PC-3 (cell line): ENCODE results near the gene SPRED1. TPM values are rescaled to one million over a fixed set of nuclear protein-coding genes. Genes with fewer than 3 reads are reported as not detected.
A peak's percentile ranks its signal among the peaks of the same experiment; 100 is the strongest.

ENCODE experiments used
- ATAC-seq: fragments of 200-7000 bp; cut with Tn5 transposase; 2 replicates; pipeline ENCODE4 v1.9.1; 2020; ENCODE audit warnings: mild to moderate bottlenecking, moderate library complexity
- BruUV-seq: library from RNA; stranded (reverse); fragments of 400-500 nt; replicated peaks from 2 replicates; lab custom pipeline; 2021; lab: Mats Ljungman, UMichigan
- CTCF ChIA-PET: fragments of 300-600 bp; sonication (Branson Sonifier 250); formaldehyde crosslinking; loops from one replicate; lab custom pipeline; 2022; ENCODE audit warnings: antibody characterized with exemption; lab: Charles Lee
- POLR2A ChIA-PET: fragments of 300-600 bp; sonication (Branson Sonifier 250); formaldehyde crosslinking; loops from one replicate; lab custom pipeline; 2022; ENCODE audit warnings: antibody characterized with exemption; ENCODE audit not compliant: unreplicated experiment; lab: Charles Lee
- DNase-seq: peaks from one replicate; pipeline ENCODE4 v3.0.0-alpha.2; 2015
- H2AFZ ChIP-seq: fragments of 300-600 bp; sonication (generic); 2 replicates; pipeline ENCODE4 v1.6.0; 2016; ENCODE audit warnings: antibody characterized with exemption, low read length
- H3F3A ChIP-seq: fragments of 300-600 bp; sonication (generic); one replicate; pipeline ENCODE4 v1.6.0; 2017; ENCODE audit warnings: antibody characterized with exemption, low read length, control low read depth, mild to moderate bottlenecking; ENCODE audit not compliant: unreplicated experiment
- H3K27ac ChIP-seq: fragments of 300-600 bp; sonication (generic); 2 replicates; pipeline ENCODE4 v1.5.1; 2016; ENCODE audit warnings: mild to moderate bottlenecking, low read length
- H3K27me3 ChIP-seq: fragments of 300-600 bp; sonication (generic); 2 replicates; pipeline ENCODE4 v1.6.1; 2016; ENCODE audit warnings: low read length, mixed read lengths
- H3K36me3 ChIP-seq: fragments of 300-600 bp; sonication (generic); 2 replicates; pipeline ENCODE4 v1.6.1; 2016; ENCODE audit warnings: low read depth, mixed run types, low read length, mixed read lengths
- H3K4me1 ChIP-seq: fragments of 300-600 bp; sonication (generic); 2 replicates; pipeline ENCODE4 v1.5.1; 2016; ENCODE audit warnings: low read length; ENCODE audit not compliant: insufficient read depth
- H3K4me2 ChIP-seq: fragments of 300-600 bp; sonication (generic); 2 replicates; pipeline ENCODE4 v1.6.0; 2016; ENCODE audit warnings: low read length
- H3K4me3 ChIP-seq: fragments of 300-600 bp; sonication (generic); 2 replicates; pipeline ENCODE4 v1.5.1; 2016; ENCODE audit warnings: mild to moderate bottlenecking, low read length, mixed read lengths
- H3K79me2 ChIP-seq: fragments of 300-600 bp; sonication (generic); 2 replicates; pipeline ENCODE4 v1.6.1; 2017; ENCODE audit warnings: low read length, mixed read lengths
- H3K9ac ChIP-seq: fragments of 300-600 bp; sonication (generic); 2 replicates; pipeline ENCODE4 v1.6.0; 2016; ENCODE audit warnings: mild to moderate bottlenecking, low read length
- H3K9me2 ChIP-seq: fragments of 300-600 bp; sonication (generic); replicated peaks from 2 replicates; pipeline ENCODE4 v1.6.1; 2016; ENCODE audit warnings: mixed run types, low read length, mixed read lengths
- H3K9me3 ChIP-seq: fragments of 300-600 bp; sonication (generic); 2 replicates; pipeline ENCODE4 v1.6.1; 2016; ENCODE audit warnings: low read length, mixed read lengths
- H4K20me1 ChIP-seq: fragments of 300-600 bp; sonication (generic); 2 replicates; pipeline ENCODE4 v1.6.1; 2016; ENCODE audit warnings: low read length, mixed read lengths
- EZH2 ChIP-seq: fragments of 300-600 bp; sonication (generic); IDR thresholded peaks from one replicate; pipeline ENCODE4 v1.6.1; 2017; ENCODE audit warnings: antibody characterized with exemption, mild to moderate bottlenecking, low read length; ENCODE audit not compliant: unreplicated experiment
- EZH2phosphoT487 ChIP-seq: fragments of 300-600 bp; sonication (generic); IDR thresholded peaks from 2 replicates; pipeline ENCODE4 v1.6.1; 2018; ENCODE audit warnings: mild to moderate bottlenecking, antibody characterized with exemption, low read length, borderline replicate concordance
- intact Hi-C: fragments of 100-400 bp; cut with micrococcal nuclease; formaldehyde crosslinking; loops from 2 replicates; pipeline ENCODE4 v1.9.0; 2023
- total RNA-seq: library from RNA; depleted of rRNA; stranded (reverse); fragments of >200 nt; gene quantifications from 2 replicates; pipeline ENCODE4 v1.2.3, GENCODE V29; 2014
- TF ChIP-seq, protein P1 (sequence below): fragments of 300-600 bp; sonication (generic); conservative IDR thresholded peaks from 2 replicates; pipeline ENCODE4 v1.5.1; 2017; ENCODE audit warnings: antibody characterized with exemption, low read depth, mild to moderate bottlenecking, low read length

Gene SPRED1
- total RNA-seq, 1 experiment from 2014 or later, result 39.7 TPM

GRCh38 chr15:38294126-38294525 lies 41.5 kb downstream of the SPRED1 start:
- CTCF ChIA-PET, result no interaction called here
- no TSS peak for BruUV-seq
- Histone ChIP-seq H3F3A (no peaks in the 10 kb centered on the region), H3K9me3 (no peaks in the 10 kb centered on the region), H3K9me2 (no peaks in the 10 kb centered on the region), H3K9ac (no peak overlapping the region), H3K4me3 (no peak overlapping the region), H3K27me3 (no peaks in the 10 kb centered on the region), H4K20me1 (peaks cover 56% of the 10 kb centered on the region), H3K79me2 (peaks cover 97% of the 10 kb centered on the region), H3K36me3 (peaks cover 11% of the 10 kb centered on the region; the same call in 1 of the 2 replicates), H2AFZ (no peak overlapping the region), H3K4me2 (no peak overlapping the region), H3K4me1 (peaks cover 24% of the 10 kb centered on the region), H3K27ac (no peak overlapping the region)
- DNase-seq (no peak), ATAC-seq (no peak)
- TF ChIP-seq EZH2phosphoT487 (no peak), EZH2 (no peak)
- TF ChIP-seq, protein P1, sequence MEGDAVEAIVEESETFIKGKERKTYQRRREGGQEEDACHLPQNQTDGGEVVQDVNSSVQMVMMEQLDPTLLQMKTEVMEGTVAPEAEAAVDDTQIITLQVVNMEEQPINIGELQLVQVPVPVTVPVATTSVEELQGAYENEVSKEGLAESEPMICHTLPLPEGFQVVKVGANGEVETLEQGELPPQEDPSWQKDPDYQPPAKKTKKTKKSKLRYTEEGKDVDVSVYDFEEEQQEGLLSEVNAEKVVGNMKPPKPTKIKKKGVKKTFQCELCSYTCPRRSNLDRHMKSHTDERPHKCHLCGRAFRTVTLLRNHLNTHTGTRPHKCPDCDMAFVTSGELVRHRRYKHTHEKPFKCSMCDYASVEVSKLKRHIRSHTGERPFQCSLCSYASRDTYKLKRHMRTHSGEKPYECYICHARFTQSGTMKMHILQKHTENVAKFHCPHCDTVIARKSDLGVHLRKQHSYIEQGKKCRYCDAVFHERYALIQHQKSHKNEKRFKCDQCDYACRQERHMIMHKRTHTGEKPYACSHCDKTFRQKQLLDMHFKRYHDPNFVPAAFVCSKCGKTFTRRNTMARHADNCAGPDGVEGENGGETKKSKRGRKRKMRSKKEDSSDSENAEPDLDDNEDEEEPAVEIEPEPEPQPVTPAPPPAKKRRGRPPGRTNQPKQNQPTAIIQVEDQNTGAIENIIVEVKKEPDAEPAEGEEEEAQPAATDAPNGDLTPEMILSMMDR, result no peak
- intact Hi-C loops, result no loop called here
- POLR2A ChIA-PET, result no interaction called here

DNA sequence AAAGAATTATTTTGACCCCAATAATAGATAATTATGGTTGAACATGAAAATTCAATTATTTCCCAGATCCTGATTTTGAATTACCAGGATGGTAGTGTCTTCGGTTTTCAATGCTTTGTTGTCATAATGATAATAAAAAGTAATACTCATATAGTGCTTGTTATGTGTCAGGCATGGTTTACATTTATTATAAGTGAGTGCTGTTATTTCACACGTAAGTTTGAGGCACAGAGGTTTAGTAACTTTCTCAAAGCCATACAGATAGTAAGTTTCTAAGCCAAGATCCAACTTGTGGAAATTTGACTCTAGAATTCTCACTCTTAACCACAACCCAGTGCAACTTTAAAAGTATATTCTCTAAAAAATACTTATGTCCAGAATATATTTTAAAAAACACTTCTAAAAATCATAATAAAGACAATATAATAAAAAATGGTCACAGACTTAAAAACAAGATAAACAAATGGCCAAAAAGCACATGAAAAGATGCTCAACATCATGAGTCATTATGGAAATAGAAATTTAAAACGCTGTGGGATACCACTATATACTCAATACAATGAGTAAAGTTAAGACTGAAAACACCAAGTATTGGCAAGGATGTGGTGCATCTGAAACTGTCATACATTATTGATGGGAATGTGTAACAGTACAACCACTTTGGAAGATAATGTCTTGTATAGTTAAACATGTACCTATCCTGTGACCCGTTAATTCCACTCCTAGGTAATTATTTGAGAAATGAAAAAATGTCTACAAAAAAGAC lies 45.2 kb downstream of the SPRED1 start:
- no peaks in the 10 kb centered on the region for H3K27me3 ChIP-seq
- H3K4me2 ChIP-seq, result 0 out of 2 replicates have a peak overlapping the region, but pooled peaks have one; percentile 5
- peaks cover 69% of the 10 kb centered on the region for H4K20me1 ChIP-seq
- H3K9ac ChIP-seq, result no peak overlapping the region
- ChIA-PET POLR2A (interaction anchor here (0.7 kb wide), 1 partner anchor 378 kb away, joined by 3 read pairs; no protein-coding TSS in a partner anchor), CTCF (interaction anchor here (0.6 kb wide), 1 partner anchor 142 kb away, joined by 4 read pairs; no protein-coding TSS in a partner anchor)
- peaks cover 43% of the 10 kb centered on the region for H3K4me1 ChIP-seq
- no TSS peak for BruUV-seq
- TF ChIP-seq, protein P1, result no peak
- no peak for TF ChIP-seq EZH2phosphoT487
- TF ChIP-seq EZH2, result no peak
- H3K36me3 ChIP-seq, result peaks cover 4% of the 10 kb centered on the region; the same call in 1 of the 2 replicates
- no peak overlapping the region for H3K4me3 ChIP-seq
- intact Hi-C loops, result loop anchor here (2.0 kb wide), 1 partner anchor 43 kb away; no protein-coding TSS in a partner anchor
- DNase-seq (peak; percentile 80), ATAC-seq (peak; percentile 69)
- H3K79me2 ChIP-seq, result peaks cover 94% of the 10 kb centered on the region
- no peaks in the 10 kb centered on the region for H3K9me2 ChIP-seq
- no peaks in the 10 kb centered on the region for H3K9me3 ChIP-seq
- no peaks in the 10 kb centered on the region for H3F3A ChIP-seq
- H3K27ac ChIP-seq, result peak overlapping the region; percentile 13
- no peak overlapping the region for H2AFZ ChIP-seq

- DNase-seq (no peak), ATAC-seq (no peak)
- H3K9me3 ChIP-seq, result no peaks in the 10 kb centered on the region
- TF ChIP-seq EZH2phosphoT487, result no peak
- TF ChIP-seq, protein P1, result no peak
- no peak for TF ChIP-seq EZH2
- intact Hi-C loops, result loop anchor here (2.0 kb wide), 1 partner anchor 44 kb away; no protein-coding TSS in a partner anchor
- H3F3A ChIP-seq, result no peaks in the 10 kb centered on the region
- CTCF ChIA-PET, result no interaction called here
- no peaks in the 10 kb centered on the region for H3K9me2 ChIP-seq
- H3K27me3 ChIP-seq, result no peaks in the 10 kb centered on the region
- no peak overlapping the region for H2AFZ ChIP-seq
- POLR2A ChIA-PET, result no interaction called here
- H3K36me3 ChIP-seq, result peaks cover 4% of the 10 kb centered on the region; the same call in 1 of the 2 replicates
- H3K4me2 ChIP-seq, result peak overlapping the region; percentile 61; the same call in 1 of the 2 replicates
- peaks cover 57% of the 10 kb centered on the region for H4K20me1 ChIP-seq
- no peak overlapping the region for H3K4me3 ChIP-seq
- peaks cover 43% of the 10 kb centered on the region for H3K4me1 ChIP-seq
- H3K9ac ChIP-seq, result no peak overlapping the region
- BruUV-seq, result no TSS peak
- peaks cover 92% of the 10 kb centered on the region for H3K79me2 ChIP-seq
- no peak overlapping the region for H3K27ac ChIP-seq
These were observed 46.6 kb downstream of the SPRED1 start for GRCh38 chr15:38299216-38299615.
